Measurements from ENCODE around the gene PLD1.

PLD1 gene

GRCh38 chr3:171551296-171551695 lies 259.0 kb downstream of the PLD1 start:
- POLR2A ChIA-PET (ENCODE audit: low non-redundant PET) = no interaction called here
- CTCF ChIA-PET = no interaction called here
- H3K27ac ChIP-seq = no peak overlapping the region
- no peak for TF ChIP-seq CTCF (conservative IDR thresholded peaks at IDR 0.05; ENCODE audit: low read depth)
- DNase-seq (ENCODE audit: low spot score) = no peak

All from RWPE1 (cell line).